GM23338 (cell line): ENCODE measurements around the gene REG3G. TPM values are rescaled to one million over a fixed set of nuclear protein-coding genes. Genes with fewer than 3 reads are reported as not detected.

Experiments used
- ATAC-seq: fragments of 200-7000 bp; cut with Tn5 transposase; 3 replicates; pipeline ENCODE4 v1.9.1; 2020
- DNase-seq: peaks from one replicate; pipeline ENCODE4 v3.0.0-alpha.2; 2015; ENCODE audit warnings: low spot score
- H2AFZ ChIP-seq: fragments of 200-600 bp; sonication (generic); 2 replicates; pipeline ENCODE4 v1.8.0; 2016; ENCODE audit warnings: antibody characterized with exemption, mild to moderate bottlenecking, moderate library complexity
- H3F3A ChIP-seq: fragments of 200-600 bp; sonication (generic); replicated peaks from 2 replicates; pipeline ENCODE4 v1.8.0; 2017; ENCODE audit warnings: antibody characterized with exemption, mixed run types, low read depth
- H3K27ac ChIP-seq: fragments of 200-600 bp; sonication (generic); 2 replicates; pipeline ENCODE4 v1.6.1; 2016; ENCODE audit warnings: low read depth
- H3K27me3 ChIP-seq: fragments of 200-600 bp; sonication (generic); 2 replicates; pipeline ENCODE4 v1.8.0; 2016; ENCODE audit warnings: mild to moderate bottlenecking, mixed run types, moderate library complexity; ENCODE audit not compliant: insufficient read depth
- H3K36me3 ChIP-seq: fragments of 200-600 bp; sonication (generic); 2 replicates; pipeline ENCODE4 v1.8.0; 2016; ENCODE audit warnings: mild to moderate bottlenecking; ENCODE audit not compliant: insufficient read depth
- H3K4me1 ChIP-seq: fragments of 200-600 bp; sonication (generic); 2 replicates; pipeline ENCODE4 v1.8.0; 2016; ENCODE audit warnings: mild to moderate bottlenecking, moderate library complexity; ENCODE audit not compliant: insufficient read depth
- H3K4me2 ChIP-seq: fragments of 200-600 bp; sonication (generic); 2 replicates; pipeline ENCODE4 v1.7.1; 2017; ENCODE audit warnings: mixed run types
- H3K4me3 ChIP-seq: fragments of 200-600 bp; sonication (generic); 2 replicates; pipeline ENCODE4 v1.6.1; 2016; ENCODE audit warnings: mixed run types
- H3K79me2 ChIP-seq: fragments of 200-600 bp; sonication (generic); replicated peaks from 2 replicates; pipeline ENCODE4 v1.8.0; 2017; ENCODE audit warnings: mild to moderate bottlenecking; ENCODE audit not compliant: insufficient read depth
- H3K9me2 ChIP-seq: fragments of 200-600 bp; sonication (generic); 2 replicates; pipeline ENCODE4 v1.8.0; 2017; ENCODE audit not compliant: insufficient read depth
- H4K20me1 ChIP-seq: fragments of 200-600 bp; sonication (generic); replicated peaks from 2 replicates; pipeline ENCODE4 v1.8.0; 2017; ENCODE audit warnings: mild to moderate bottlenecking; ENCODE audit not compliant: insufficient read depth
- H3K27ac Mint-ChIP-seq: 2 replicates; pipeline ENCODE4 v1.8.0; 2020; ENCODE audit warnings: inconsistent platforms, mild to moderate bottlenecking, moderate library complexity, mixed read lengths
- H3K27me3 Mint-ChIP-seq: 3 replicates; pipeline ENCODE4 v1.8.0; 2022; ENCODE audit warnings: low read depth, mild to moderate bottlenecking, moderate library complexity, mixed read lengths, inconsistent platforms; ENCODE audit not compliant: insufficient read depth, poor library complexity
- H3K36me3 Mint-ChIP-seq: 3 replicates; pipeline ENCODE4 v1.8.0; 2021; ENCODE audit warnings: low read depth, mild to moderate bottlenecking, inconsistent platforms, moderate library complexity, mixed read lengths
- H3K4me1 Mint-ChIP-seq: 3 replicates; pipeline ENCODE4 v1.8.0; 2020; ENCODE audit warnings: mild to moderate bottlenecking, inconsistent platforms, mixed read lengths
- H3K4me3 Mint-ChIP-seq: 3 replicates; pipeline ENCODE4 v1.8.0; 2021; ENCODE audit warnings: moderate library complexity, mild to moderate bottlenecking, inconsistent platforms, mixed read lengths
- H3K9me3 Mint-ChIP-seq: 3 replicates; pipeline ENCODE4 v1.8.0; 2020; ENCODE audit warnings: moderate library complexity, mild to moderate bottlenecking, inconsistent platforms, mixed read lengths
- CREB1 ChIP-seq: fragments of 250-450 bp; sonication (Bioruptor Pico); IDR thresholded peaks from 2 replicates; pipeline ENCODE4 v1.5.0; 2020; ENCODE audit warnings: low read depth, mild to moderate bottlenecking, moderate library complexity
- CTCF ChIP-seq, 2 experiments: fragments of 200-600 bp in 1 of 2; sonication (generic) in 1 of 2; conservative IDR thresholded peaks; 2 replicates each; pipeline versions ENCODE4 v1.5.1 to v1.6.1; 2016 to 2017; ENCODE audit warnings: antibody characterized with exemption in 2 of 2, low read depth in 2 of 2, mild to moderate bottlenecking in 2 of 2, moderate library complexity in 1 of 2
- EZH2 ChIP-seq: fragments of 200-600 bp; sonication (generic); IDR thresholded peaks from one replicate; pipeline ENCODE4 v1.8.0; 2017; ENCODE audit warnings: antibody characterized with exemption, mild to moderate bottlenecking, low read depth; ENCODE audit not compliant: unreplicated experiment
- EZH2phosphoT487 ChIP-seq: fragments of 200-600 bp; sonication (generic); IDR thresholded peaks from one replicate; pipeline ENCODE4 v1.8.1; 2018; ENCODE audit warnings: antibody characterized with exemption; ENCODE audit not compliant: unreplicated experiment
- JUNB ChIP-seq: IDR thresholded peaks from one replicate; pipeline ENCODE4 v1.6.1; 2016; ENCODE audit warnings: antibody characterized with exemption; ENCODE audit not compliant: unreplicated experiment
- NANOG ChIP-seq: IDR thresholded peaks from 2 replicates; pipeline ENCODE4 v1.6.1; 2016; ENCODE audit warnings: antibody characterized with exemption, borderline replicate concordance
- POLR2AphosphoS5 ChIP-seq: IDR thresholded peaks from 2 replicates; pipeline ENCODE4 v1.6.1; 2016; ENCODE audit warnings: antibody characterized with exemption, low read depth
- REST ChIP-seq: IDR thresholded peaks from one replicate; pipeline ENCODE4 v1.6.1; 2018; ENCODE audit warnings: antibody characterized with exemption; ENCODE audit not compliant: unreplicated experiment
- STAT1 ChIP-seq: IDR thresholded peaks from one replicate; pipeline ENCODE4 v1.6.1; 2016; ENCODE audit warnings: antibody characterized with exemption; ENCODE audit not compliant: unreplicated experiment
- ZNF114 ChIP-seq: fragments of 250-450 bp; sonication (Bioruptor Pico); IDR thresholded peaks from 2 replicates; pipeline ENCODE4 v1.5.0; 2020; ENCODE audit warnings: mild to moderate bottlenecking, moderate library complexity
- ZNF331 ChIP-seq: fragments of 250-450 bp; sonication (Bioruptor Pico); IDR thresholded peaks from 2 replicates; pipeline ENCODE4 v1.5.0; 2020; ENCODE audit warnings: low read depth, mild to moderate bottlenecking, moderate library complexity
- ZNF462 ChIP-seq: fragments of 250-450 bp; sonication (Bioruptor Pico); IDR thresholded peaks from 2 replicates; pipeline ENCODE4 v1.5.0; 2020; ENCODE audit warnings: mild to moderate bottlenecking, moderate library complexity
- polyA plus RNA-seq: library from polyadenylated mRNA; unstranded; fragments of >200 nt; fragmentation: Nextera tagmentation; extraction: Ambion mirVana; gene quantifications from 2 replicates; pipeline ENCODE4 v1.2.1, GENCODE V29; 2016
- total RNA-seq: library from RNA; depleted of rRNA; stranded (reverse); fragments of >200 nt; shearing (Covaris generic); gene quantifications from 2 replicates; pipeline ENCODE4 v1.2.3, GENCODE V29; 2014
- TF ChIP-seq, protein P1 (sequence below): IDR thresholded peaks from 2 replicates; pipeline ENCODE4 v1.6.1; 2016; ENCODE audit warnings: antibody characterized with exemption

The REG3G gene
- total and polyA plus RNA-seq, 2 experiments from 2014 or later, result not detected

DNA sequence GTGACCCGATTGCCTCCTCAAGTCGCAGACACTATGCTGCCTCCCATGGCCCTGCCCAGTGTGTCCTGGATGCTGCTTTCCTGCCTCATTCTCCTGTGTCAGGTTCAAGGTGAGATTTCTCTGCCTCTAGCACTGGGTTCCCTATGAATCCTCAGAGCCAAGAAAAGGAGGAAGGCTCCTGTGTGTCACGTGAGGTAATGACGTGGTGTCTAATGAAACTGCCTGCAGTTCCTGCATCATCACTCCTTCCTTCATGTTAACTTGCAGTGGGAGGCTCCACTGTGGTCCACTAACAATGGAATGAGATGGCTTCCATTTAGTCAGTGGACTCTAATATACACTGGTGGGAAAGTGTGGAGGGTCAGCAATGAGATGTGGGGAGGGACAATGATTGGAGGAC lies 559 bp downstream of the REG3G start:
- H3K9me3 Mint-ChIP-seq, result no peaks in the 10 kb centered on the region
- H2AFZ ChIP-seq, result no peak overlapping the region
- no peaks in the 10 kb centered on the region for H3K27me3 ChIP-seq
- H3K36me3 Mint-ChIP-seq, result no peaks in the 10 kb centered on the region; the same call in 2 of the 3 replicates
- H3K27ac Mint-ChIP-seq, result no peak overlapping the region; the same call in 1 of the 2 replicates
- ATAC-seq, result no peak
- TF ChIP-seq CTCF (conservative IDR thresholded peaks at IDR 0.05; ENCODE audit: low read depth in 2 of 2) (no peak), ZNF114 (no peak), STAT1 (no peak), NANOG (no peak), REST (no peak), EZH2 (no peak), ZNF462 (no peak), ZNF331 (CRISPR knock-in tag) (no peak), CREB1 (CRISPR knock-in tag) (no peak), JUNB (no peak), EZH2phosphoT487 (no peak), POLR2AphosphoS5 (no peak)
- TF ChIP-seq, protein P1, sequence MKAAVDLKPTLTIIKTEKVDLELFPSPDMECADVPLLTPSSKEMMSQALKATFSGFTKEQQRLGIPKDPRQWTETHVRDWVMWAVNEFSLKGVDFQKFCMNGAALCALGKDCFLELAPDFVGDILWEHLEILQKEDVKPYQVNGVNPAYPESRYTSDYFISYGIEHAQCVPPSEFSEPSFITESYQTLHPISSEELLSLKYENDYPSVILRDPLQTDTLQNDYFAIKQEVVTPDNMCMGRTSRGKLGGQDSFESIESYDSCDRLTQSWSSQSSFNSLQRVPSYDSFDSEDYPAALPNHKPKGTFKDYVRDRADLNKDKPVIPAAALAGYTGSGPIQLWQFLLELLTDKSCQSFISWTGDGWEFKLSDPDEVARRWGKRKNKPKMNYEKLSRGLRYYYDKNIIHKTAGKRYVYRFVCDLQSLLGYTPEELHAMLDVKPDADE, result no peak
- H3K36me3 ChIP-seq, result no peaks in the 10 kb centered on the region
- H3K4me2 ChIP-seq, result no peak overlapping the region
- no peaks in the 10 kb centered on the region for H4K20me1 ChIP-seq
- no peaks in the 10 kb centered on the region for H3K4me1 Mint-ChIP-seq
- H3K79me2 ChIP-seq, result no peaks in the 10 kb centered on the region
- DNase-seq, result no peak
- no peaks in the 10 kb centered on the region for H3K27me3 Mint-ChIP-seq
- no peaks in the 10 kb centered on the region for H3K4me1 ChIP-seq
- no peaks in the 10 kb centered on the region for H3K9me2 ChIP-seq
- no peaks in the 10 kb centered on the region for H3F3A ChIP-seq
- no peak overlapping the region for H3K4me3 Mint-ChIP-seq
- no peak overlapping the region for H3K27ac ChIP-seq
- H3K4me3 ChIP-seq, result no peak overlapping the region
